ENCODE measurements around the gene UCK2.

UCK2 gene

GRCh38 chr1:165826565-165827267 is 698 bp upstream of the UCK2 start:
- TF ChIP-seq CTCF (IDR thresholded peaks at IDR 0.05): no peak
- H3K27ac ChIP-seq: peak overlapping the region; percentile 24
- no peaks in the 10 kb centered on the region for H3K27me3 ChIP-seq (ENCODE audit: control insufficient read depth, insufficient read depth, low read length)
- no peaks in the 10 kb centered on the region for H3K9me3 ChIP-seq (ENCODE audit: control insufficient read depth, low read length)
- no peak overlapping the region for H3K4me3 ChIP-seq (ENCODE audit: low read depth, low read length)
- H3K9ac ChIP-seq: no peak overlapping the region
- H3K4me1 ChIP-seq: no peaks in the 10 kb centered on the region
- peak overlapping the region; percentile 82 for H2AFZ ChIP-seq
- H3K79me2 ChIP-seq: peaks cover 2% of the 10 kb centered on the region
- no peaks in the 10 kb centered on the region for H3K36me3 ChIP-seq (ENCODE audit: control insufficient read depth, insufficient read depth, low read length)
- peak overlapping the region; percentile 32 for H3K4me2 ChIP-seq (ENCODE audit: low read length)

DNA sequence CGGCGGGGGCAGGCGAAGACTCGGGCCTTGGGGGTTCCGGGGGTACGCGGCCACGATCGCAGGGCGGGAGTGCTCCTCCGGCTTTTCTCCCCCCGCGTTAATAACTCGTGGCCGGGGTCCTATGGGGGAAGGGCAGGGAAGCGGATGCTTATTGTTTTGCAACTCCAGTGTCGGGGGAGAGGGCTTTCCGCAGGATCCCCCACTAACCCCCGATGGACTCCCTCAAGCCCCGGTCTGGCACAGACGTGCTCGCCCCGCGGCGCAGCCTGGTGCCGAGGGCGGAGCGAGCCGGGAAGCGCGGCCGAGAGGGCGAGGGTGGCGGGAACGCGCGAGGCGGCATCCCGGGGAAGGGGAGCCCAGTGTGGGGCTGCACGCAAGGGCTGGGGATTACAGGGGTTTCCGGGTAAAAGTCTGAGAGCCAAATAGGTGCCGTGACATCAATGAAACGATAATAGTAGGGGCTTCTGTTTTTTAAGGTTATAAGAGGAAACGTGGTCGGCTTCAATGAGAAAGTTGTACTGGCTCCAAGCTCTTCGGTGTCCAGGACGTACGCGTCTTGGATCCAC is 772 bp downstream of the UCK2 start:
- Histone ChIP-seq H3K27ac (peak overlapping the region; percentile 49), H3K27me3 (ENCODE audit: control insufficient read depth, insufficient read depth, low read length) (no peaks in the 10 kb centered on the region)

DNA sequence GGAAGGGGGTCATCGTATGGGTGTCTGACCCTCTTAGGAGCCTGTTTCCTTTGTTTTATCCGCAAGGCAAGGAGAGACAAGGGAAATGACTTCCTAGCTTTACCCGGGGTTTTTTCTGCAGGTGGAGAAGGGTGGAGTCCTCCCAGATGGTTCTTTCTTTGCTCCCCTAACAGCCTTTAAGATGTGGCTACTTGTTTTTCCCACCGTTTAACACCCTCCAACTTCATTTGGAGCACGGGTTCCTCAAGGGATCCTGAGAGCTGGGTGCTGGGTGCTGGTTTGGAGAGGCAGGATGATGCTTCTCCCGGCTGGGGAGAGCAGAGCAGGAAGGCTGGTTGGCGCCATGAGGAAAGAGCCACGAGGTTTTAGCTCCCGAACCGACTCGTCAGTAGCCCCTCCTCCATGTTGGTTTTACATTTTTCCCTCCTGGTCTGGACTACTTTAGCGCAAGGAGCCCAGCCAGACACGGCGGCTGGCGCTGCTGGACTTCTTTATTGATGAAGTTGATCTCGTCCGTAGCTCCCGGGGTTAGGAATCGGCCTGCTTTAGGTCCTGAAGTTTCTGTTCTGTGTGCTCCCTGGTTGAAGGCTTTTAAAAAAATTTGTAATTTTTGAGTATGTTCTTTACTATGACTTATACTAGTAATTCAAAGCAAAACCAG is 1.4 kb downstream of the UCK2 start:
- H3K9ac ChIP-seq: no peak overlapping the region
- no peak for TF ChIP-seq CTCF (IDR thresholded peaks at IDR 0.05)

More for the DNA sequence above, 772 bp downstream of the UCK2 start:
- Histone ChIP-seq H3K9me3 (ENCODE audit: control insufficient read depth, low read length) (no peaks in the 10 kb centered on the region), H3K4me2 (ENCODE audit: low read length) (peak overlapping the region; percentile 87), H3K4me3 (ENCODE audit: low read depth, low read length) (peak overlapping the region; percentile 74), H3K9ac (no peak overlapping the region), H3K36me3 (ENCODE audit: control insufficient read depth, insufficient read depth, low read length) (no peaks in the 10 kb centered on the region), H3K4me1 (no peaks in the 10 kb centered on the region), H3K79me2 (peaks cover 2% of the 10 kb centered on the region), H2AFZ (peak overlapping the region; percentile 58)
- no peak for TF ChIP-seq CTCF (IDR thresholded peaks at IDR 0.05)

DNA sequence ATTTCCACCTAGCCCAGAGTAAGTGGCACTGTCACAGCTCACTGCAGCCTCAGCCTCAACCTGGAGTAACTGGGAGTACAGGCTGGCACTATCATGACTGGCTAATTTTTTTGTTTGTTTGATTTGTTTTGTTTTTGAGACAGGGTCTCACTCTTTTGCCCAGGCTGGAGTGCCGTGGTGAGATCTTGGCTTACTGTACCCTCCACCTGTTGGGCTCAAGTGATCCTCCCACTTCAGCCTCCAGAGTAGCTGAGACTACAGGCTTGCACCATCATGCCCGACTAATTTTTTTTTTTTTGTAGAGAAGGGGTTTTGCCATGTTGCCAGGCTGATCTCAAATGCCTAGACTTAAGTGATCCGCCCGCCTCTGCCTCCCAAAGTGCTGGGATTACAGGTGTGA is 2.5 kb downstream of the UCK2 start:
- no peak overlapping the region for H3K9ac ChIP-seq
- peaks cover 2% of the 10 kb centered on the region for H3K79me2 ChIP-seq
- no peaks in the 10 kb centered on the region for H3K27me3 ChIP-seq (ENCODE audit: control insufficient read depth, insufficient read depth, low read length)
- TF ChIP-seq CTCF (IDR thresholded peaks at IDR 0.05): no peak
- H3K9me3 ChIP-seq (ENCODE audit: control insufficient read depth, low read length): no peaks in the 10 kb centered on the region
- no peaks in the 10 kb centered on the region for H3K4me1 ChIP-seq
- H2AFZ ChIP-seq: no peak overlapping the region
- H3K4me2 ChIP-seq (ENCODE audit: low read length): no peak overlapping the region
- H3K27ac ChIP-seq: no peak overlapping the region
- H3K36me3 ChIP-seq (ENCODE audit: control insufficient read depth, insufficient read depth, low read length): no peaks in the 10 kb centered on the region
- no peak overlapping the region for H3K4me3 ChIP-seq (ENCODE audit: low read depth, low read length)

More for the DNA sequence above, 1.4 kb downstream of the UCK2 start:
- Histone ChIP-seq H3K4me3 (ENCODE audit: low read depth, low read length) (peak overlapping the region; percentile 74), H3K27ac (peak overlapping the region; percentile 49), H2AFZ (peak overlapping the region; percentile 58), H3K4me1 (no peaks in the 10 kb centered on the region), H3K79me2 (peaks cover 2% of the 10 kb centered on the region), H3K27me3 (ENCODE audit: control insufficient read depth, insufficient read depth, low read length) (no peaks in the 10 kb centered on the region), H3K4me2 (ENCODE audit: low read length) (peak overlapping the region; percentile 87), H3K9me3 (ENCODE audit: control insufficient read depth, low read length) (no peaks in the 10 kb centered on the region), H3K36me3 (ENCODE audit: control insufficient read depth, insufficient read depth, low read length) (no peaks in the 10 kb centered on the region)

Measured in parathyroid adenoma (tissue), 2 donors.